GM12878 (cell line): ENCODE measurements around the gene ITGA4. TPM values are rescaled to one million over a fixed set of nuclear protein-coding genes. Genes with fewer than 3 reads are reported as not detected.

Experiments used
- ATAC-seq: fragments of 200-7000 bp; cut with Tn5 transposase; 3 replicates; pipeline ENCODE4 v1.9.1; 2020; ENCODE audit warnings: mild to moderate bottlenecking, moderate library complexity
- BruUV-seq: library from RNA; stranded (reverse); fragments of 400-500 nt; replicated peaks from 2 replicates; lab custom pipeline; 2021; lab: Mats Ljungman, UMichigan
- CTCF ChIA-PET: fragments of 300-600 bp; sonication (Branson Sonifier 250); formaldehyde crosslinking; extraction: SDS; loops from one replicate; lab custom pipeline; 2021; ENCODE audit warnings: inconsistent platforms; lab: Yijun Ruan, JAX
- POLR2A ChIA-PET: fragments of 350-600 bp; formaldehyde crosslinking; extraction: SDS; loops from one replicate; lab custom pipeline; 2021; ENCODE audit warnings: inconsistent platforms; lab: Charles Lee
- RAD21 ChIA-PET: fragments of 300-600 bp; sonication (Branson Sonifier 250); formaldehyde crosslinking; loops from one replicate; lab custom pipeline; 2023; ENCODE audit warnings: antibody characterized with exemption; ENCODE audit not compliant: unreplicated experiment; lab: Charles Lee
- SMC1A ChIA-PET: fragments of 300-600 bp; sonication (Branson Sonifier 250); formaldehyde crosslinking; loops from one replicate; lab custom pipeline; 2023; ENCODE audit not compliant: unreplicated experiment, uncharacterized antibody; lab: Charles Lee
- DNase-seq: peaks from one replicate; pipeline ENCODE4 v3.0.0-alpha.2; 2011; ENCODE audit warnings: low read depth, low spot score
- FAIRE-seq: peaks from 3 replicates; lab custom pipeline; 2011; peaks lifted over from hg19 to GRCh38; lab: Jason Lieb, UNC
- H2AFZ ChIP-seq: 2 replicates; pipeline ENCODE4 v1.6.0; 2011; ENCODE audit warnings: low read depth, low read length, control low read depth; ENCODE audit not compliant: control insufficient read depth
- H3K27ac ChIP-seq: 2 replicates; pipeline ENCODE4 v1.5.1; 2011; ENCODE audit warnings: control low read depth; ENCODE audit not compliant: control insufficient read depth, insufficient read depth
- H3K27me3 ChIP-seq, 2 experiments: replicated peaks in 1 of 2; 2 replicates each; pipeline versions ENCODE4 v1.6.0 to v1.6.1; 2011; ENCODE audit warnings: low read length in 1 of 2; ENCODE audit not compliant: control insufficient read depth in 2 of 2, insufficient read depth in 2 of 2
- H3K36me3 ChIP-seq, 2 experiments: 2 replicates each; pipeline ENCODE4 v1.5.1; 2011; ENCODE audit warnings: low read length in 1 of 2; ENCODE audit not compliant: control insufficient read depth in 2 of 2, insufficient read depth in 2 of 2
- H3K4me1 ChIP-seq: 2 replicates; pipeline ENCODE4 v1.6.1; 2011; ENCODE audit warnings: mild to moderate bottlenecking, low read length, moderate library complexity, mixed read lengths; ENCODE audit not compliant: control insufficient read depth, insufficient read depth
- H3K4me2 ChIP-seq: 2 replicates; pipeline ENCODE4 v1.6.0; 2011; ENCODE audit warnings: control low read depth; ENCODE audit not compliant: control insufficient read depth, insufficient read depth
- H3K4me3 ChIP-seq: fragments of 200-600 bp; sonication (generic); 2 replicates; pipeline ENCODE4 v1.5.1; 2016
- H3K79me2 ChIP-seq: 2 replicates; pipeline ENCODE4 v1.6.0; 2011; ENCODE audit warnings: low read length; ENCODE audit not compliant: control insufficient read depth, insufficient read depth
- H3K9ac ChIP-seq: 2 replicates; pipeline ENCODE4 v1.8.0; 2011; ENCODE audit warnings: low read length, control low read depth, mixed read lengths; ENCODE audit not compliant: control insufficient read depth, insufficient read depth
- H3K9me3 ChIP-seq: replicated peaks from 3 replicates; pipeline ENCODE4 v1.5.1; 2011; ENCODE audit warnings: mild to moderate bottlenecking, low read length; ENCODE audit not compliant: control insufficient read depth, insufficient read depth
- H4K20me1 ChIP-seq: 2 replicates; pipeline ENCODE4 v1.6.0; 2011; ENCODE audit not compliant: control insufficient read depth, insufficient read depth
- ATF2 ChIP-seq: IDR thresholded peaks from 2 replicates; pipeline ENCODE4 v1.6.1; 2012; ENCODE audit warnings: low read length, inconsistent platforms
- CUX1 ChIP-seq: IDR thresholded peaks from 2 replicates; pipeline ENCODE4 v1.6.1; 2012; ENCODE audit warnings: improper control_type of control experiment, low read depth, low read length; ENCODE audit not compliant: insufficient replicate concordance
- ESRRA ChIP-seq: IDR thresholded peaks from 2 replicates; pipeline ENCODE4 v1.6.1; 2012; ENCODE audit warnings: mild to moderate bottlenecking, low read length, improper control_type of control experiment
- IRF4 ChIP-seq: IDR thresholded peaks from 2 replicates; pipeline ENCODE4 v1.6.1; 2011; ENCODE audit warnings: low read depth, low read length
- JUNB ChIP-seq: IDR thresholded peaks from 2 replicates; pipeline ENCODE4 v1.6.1; 2016; ENCODE audit warnings: antibody characterized with exemption, mild to moderate bottlenecking
- MEF2A ChIP-seq: IDR thresholded peaks from 2 replicates; pipeline ENCODE4 v1.6.1; 2011; ENCODE audit warnings: low read depth, mild to moderate bottlenecking, low read length, moderate library complexity; ENCODE audit not compliant: insufficient read depth
- MEF2B ChIP-seq: fragments of 450-650 bp; IDR thresholded peaks from 2 replicates; pipeline ENCODE4 v1.6.1; 2018; ENCODE audit warnings: mild to moderate bottlenecking, moderate library complexity; ENCODE audit not compliant: partially characterized antibody, poor library complexity, severe bottlenecking
- MXI1 ChIP-seq: fragments of 150-350 bp; IDR thresholded peaks from 2 replicates; pipeline ENCODE4 v1.6.1; 2011; ENCODE audit warnings: low read depth, mild to moderate bottlenecking, inconsistent platforms, low read length, improper control_type of control experiment
- NKRF ChIP-seq: fragments of 450-650 bp; conservative IDR thresholded peaks from 2 replicates; pipeline ENCODE4 v1.6.1; 2017; ENCODE audit warnings: mild to moderate bottlenecking, moderate library complexity
- RELA ChIP-seq: fragments of 450-650 bp; IDR thresholded peaks from 2 replicates; pipeline ENCODE4 v1.8.0; 2014; ENCODE audit warnings: borderline replicate concordance; ENCODE audit not compliant: partially characterized antibody
- USF2 ChIP-seq: IDR thresholded peaks from 2 replicates; pipeline ENCODE4 v1.6.1; 2011; ENCODE audit warnings: low read depth, low read length, improper control_type of control experiment, borderline replicate concordance
- WGBS: methylation state at CpG from one replicate; pipeline ENCODE4 v1.1.6; 2016; ENCODE audit warnings: low lambda C conversion rate; ENCODE audit not compliant: insufficient replicate concordance, insufficient coverage; ENCODE audit errors: missing lambda C conversion rate; 5-methylcytosine and 5-hydroxymethylcytosine counted together
- in situ Hi-C: fragments of 300-500 bp; cut with MboI; formaldehyde crosslinking; loops from 9 replicates; pipeline ENCODE4 v1.14.3; 2018; ENCODE audit warnings: mixed read lengths
- intact Hi-C: fragments of 100-400 bp; cut with micrococcal nuclease; formaldehyde crosslinking; loops from one replicate; pipeline ENCODE4 v1.14.2; 2022; ENCODE audit not compliant: unreplicated experiment
- polyA plus RNA-seq, 11 experiments: library from polyadenylated mRNA; depleted of rRNA in 4 of 11; unstranded in 6 of 11; stranded (reverse) in 5 of 11; fragments of >200 nt; fragmentation: Nextera tagmentation in 4 of 11; fragmentation: Illumina TruSeq in 1 of 11; extraction: Ambion mirVana in 4 of 11; extraction: Trizol in 1 of 11; gene quantifications; 1 replicate in 1 of 11; 2 replicates in 10 of 11; pipeline versions ENCODE4 v1.2.1 to v1.2.3, GENCODE V29; 2011 to 2016; ENCODE audit warnings: inconsistent platforms in 2 of 11, missing spikeins in 2 of 11, low read depth in 1 of 11
- total RNA-seq, 4 experiments: library from RNA; depleted of rRNA in 3 of 4; stranded (reverse); fragments of >200 nt in 3 of 4; fragmentation: Illumina TruSeq in 1 of 4; extraction: Trizol in 1 of 4; gene quantifications; 2 replicates each; pipeline versions ENCODE4 v1.2.1 to v1.2.3, GENCODE V29; 2013 to 2021

The ITGA4 gene
- total and polyA plus RNA-seq, 10 of the 15 experiments (the other 5 are each of a cell fraction or from before 2014, with no cell fraction given) = 12.4 to 87.9 (median 63.5) TPM

GRCh38 chr2:181554061-181554830 is 97.1 kb downstream of the ITGA4 start (continued):
- TF ChIP-seq MEF2B (no peak), IRF4 (no peak), NKRF (no peak)

- H3K4me3 ChIP-seq = no peak overlapping the region
- no peak overlapping the region for H2AFZ ChIP-seq
- ChIA-PET SMC1A (interaction anchor here (1.1 to 2.2 kb wide), 4 partner anchors 15 to 157 kb away, joined by 3 to 6 read pairs (median 3); no protein-coding TSS in a partner anchor), POLR2A (no interaction called here), RAD21 (interaction anchor here (1.0 kb wide), 1 partner anchor 156 kb away, joined by 3 read pairs; no protein-coding TSS in a partner anchor), CTCF (interaction anchor here (1.2 to 1.7 kb wide), 3 partner anchors 9 to 157 kb away, joined by 3 to 7 read pairs (median 6); no protein-coding TSS in a partner anchor)
- H3K36me3 ChIP-seq = no peaks in the 10 kb centered on the region
- no peaks in the 10 kb centered on the region for H3K9me3 ChIP-seq
- no peak for DNase-seq
- no TSS peak for BruUV-seq
- in situ Hi-C loops (no loop called here), intact Hi-C loops (no loop called here)
- no peak overlapping the region for H3K9ac ChIP-seq
- H4K20me1 ChIP-seq = no peaks in the 10 kb centered on the region
- no peak overlapping the region for H3K27ac ChIP-seq
- H3K4me2 ChIP-seq = no peak overlapping the region
- no peaks in the 10 kb centered on the region for H3K4me1 ChIP-seq
- ATAC-seq = no peak
- no peaks in the 10 kb centered on the region for H3K27me3 ChIP-seq
- no peaks in the 10 kb centered on the region for H3K79me2 ChIP-seq
- no peak for FAIRE-seq
- 84% methylated on average over 2 of the region's 2 CpGs for WGBS
- TF ChIP-seq ATF2 (no peak), ESRRA (no peak), CUX1 (no peak), MEF2A (no peak), JUNB (no peak), USF2 (no peak), RELA (no peak), MXI1 (no peak)
Observed at GRCh38 chr2:181558371-181558770, 101.2 kb downstream of the ITGA4 start.
